SU-DHL-6 (cell line): ENCODE results near the gene ZMYND8.
"Not testable (repeated sequence)": the region's sequence is repeated elsewhere in the genome, so short reads cannot be mapped to it uniquely, and the experiment has no call there.

ENCODE experiments used
- H2AFZ ChIP-seq: fragments of 200-600 bp; sonication (generic); 2 replicates; pipeline ENCODE4 v1.6.1; 2014; ENCODE audit warnings: low read depth, mild to moderate bottlenecking, moderate library complexity, mixed read lengths, antibody characterized with exemption, low read length; ENCODE audit not compliant: severe bottlenecking
- H3F3A ChIP-seq: fragments of 200-600 bp; shearing (Covaris generic); 2 replicates; pipeline ENCODE4 v1.6.0; 2016; ENCODE audit warnings: antibody characterized with exemption, mild to moderate bottlenecking; ENCODE audit not compliant: insufficient read depth
- H3K27ac ChIP-seq: fragments of 200-600 bp; sonication (generic); 2 replicates; pipeline ENCODE4 v1.5.1; 2016; ENCODE audit warnings: low read depth, mild to moderate bottlenecking, low read length, moderate library complexity, mixed read lengths
- H3K27me3 ChIP-seq: fragments of 200-600 bp; sonication (generic), shearing (Covaris generic); 2 replicates; pipeline ENCODE4 v1.6.0; 2014; ENCODE audit warnings: mild to moderate bottlenecking, low read length
- H3K36me3 ChIP-seq: fragments of 200-600 bp; sonication (generic); 2 replicates; pipeline ENCODE4 v1.6.1; 2014; ENCODE audit warnings: mild to moderate bottlenecking, low read length, mixed read lengths
- H3K4me2 ChIP-seq: fragments of 300-600, 200-600 bp; shearing (Covaris generic), sonication (generic); 2 replicates; pipeline ENCODE4 v1.6.0; 2014; ENCODE audit warnings: low read length, low read depth, mild to moderate bottlenecking; ENCODE audit not compliant: poor library complexity, severe bottlenecking
- H3K4me3 ChIP-seq: fragments of 200-600 bp; sonication (generic); 2 replicates; pipeline ENCODE4 v1.5.1; 2014; ENCODE audit warnings: antibody characterized with exemption, low read length, mild to moderate bottlenecking, mixed read lengths; ENCODE audit not compliant: insufficient read depth, poor library complexity, severe bottlenecking
- H3K79me2 ChIP-seq: fragments of 200-600 bp; sonication (generic); 2 replicates; pipeline ENCODE4 v1.6.1; 2014; ENCODE audit warnings: mild to moderate bottlenecking, low read length, moderate library complexity; ENCODE audit not compliant: insufficient read depth
- H3K9ac ChIP-seq: fragments of 200-600 bp; sonication (generic); 2 replicates; pipeline ENCODE4 v1.7.0; 2014; ENCODE audit warnings: mild to moderate bottlenecking, low read length
- H3K9me2 ChIP-seq: fragments of 200-600 bp; sonication (generic); replicated peaks from 2 replicates; pipeline ENCODE4 v1.6.1; 2014; ENCODE audit warnings: low read length; ENCODE audit not compliant: insufficient read depth
- H3K9me3 ChIP-seq: fragments of 200-600 bp; sonication (generic); 2 replicates; pipeline ENCODE4 v1.6.1; 2014; ENCODE audit warnings: low read length, mixed read lengths; ENCODE audit not compliant: insufficient read depth
- H4K20me1 ChIP-seq: fragments of 200-600 bp; sonication (generic); 2 replicates; pipeline ENCODE4 v1.6.1; 2014; ENCODE audit warnings: low read depth, mild to moderate bottlenecking, antibody characterized with exemption, low read length, moderate library complexity, mixed read lengths
- EZH2phosphoT487 ChIP-seq: fragments of 200-600 bp; sonication (generic), shearing (Covaris generic); conservative IDR thresholded peaks from 2 replicates; pipeline ENCODE4 v1.6.1; 2018; ENCODE audit warnings: mild to moderate bottlenecking, antibody characterized with exemption, low read length, moderate library complexity, mixed read lengths
- TF ChIP-seq, protein P1 (sequence below): fragments of 200-600 bp; sonication (generic); IDR thresholded peaks from one replicate; pipeline ENCODE4 v1.5.1; 2017; ENCODE audit warnings: antibody characterized with exemption, mild to moderate bottlenecking, low read length, moderate library complexity; ENCODE audit not compliant: insufficient read depth, poor library complexity, severe bottlenecking

Gene ZMYND8

DNA sequence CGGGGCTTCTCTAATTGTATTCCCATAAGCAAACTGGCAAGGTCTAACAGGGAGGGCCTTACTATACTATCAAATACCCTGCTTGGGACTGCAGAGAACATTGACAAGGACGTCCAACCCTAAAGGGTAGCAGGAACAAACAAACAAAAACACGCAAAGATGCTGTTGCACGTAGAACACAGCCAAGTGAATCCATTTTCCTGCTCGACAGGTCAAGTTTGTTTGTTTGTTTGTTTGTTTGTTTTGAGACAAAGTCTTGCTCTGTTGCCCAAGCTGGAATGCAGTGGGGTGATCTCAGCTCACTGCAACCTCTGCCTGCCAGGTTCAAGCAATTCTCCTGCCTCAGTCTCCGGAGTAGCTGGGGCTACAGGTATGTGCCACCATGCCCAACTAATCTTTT lies 91.3 kb downstream of the ZMYND8 start:
- no peak overlapping the region for H3K4me2 ChIP-seq
- no peaks in the 10 kb centered on the region for H4K20me1 ChIP-seq
- TF ChIP-seq, protein P1, sequence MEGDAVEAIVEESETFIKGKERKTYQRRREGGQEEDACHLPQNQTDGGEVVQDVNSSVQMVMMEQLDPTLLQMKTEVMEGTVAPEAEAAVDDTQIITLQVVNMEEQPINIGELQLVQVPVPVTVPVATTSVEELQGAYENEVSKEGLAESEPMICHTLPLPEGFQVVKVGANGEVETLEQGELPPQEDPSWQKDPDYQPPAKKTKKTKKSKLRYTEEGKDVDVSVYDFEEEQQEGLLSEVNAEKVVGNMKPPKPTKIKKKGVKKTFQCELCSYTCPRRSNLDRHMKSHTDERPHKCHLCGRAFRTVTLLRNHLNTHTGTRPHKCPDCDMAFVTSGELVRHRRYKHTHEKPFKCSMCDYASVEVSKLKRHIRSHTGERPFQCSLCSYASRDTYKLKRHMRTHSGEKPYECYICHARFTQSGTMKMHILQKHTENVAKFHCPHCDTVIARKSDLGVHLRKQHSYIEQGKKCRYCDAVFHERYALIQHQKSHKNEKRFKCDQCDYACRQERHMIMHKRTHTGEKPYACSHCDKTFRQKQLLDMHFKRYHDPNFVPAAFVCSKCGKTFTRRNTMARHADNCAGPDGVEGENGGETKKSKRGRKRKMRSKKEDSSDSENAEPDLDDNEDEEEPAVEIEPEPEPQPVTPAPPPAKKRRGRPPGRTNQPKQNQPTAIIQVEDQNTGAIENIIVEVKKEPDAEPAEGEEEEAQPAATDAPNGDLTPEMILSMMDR = no peak
- no peak for TF ChIP-seq EZH2phosphoT487
- no peak overlapping the region for H3K9ac ChIP-seq
- peaks cover 73% of the 10 kb centered on the region for H3F3A ChIP-seq
- H3K9me3 ChIP-seq = no peaks in the 10 kb centered on the region
- H3K9me2 ChIP-seq = no peaks in the 10 kb centered on the region
- H3K27ac ChIP-seq = peak overlapping the region; percentile 96
- H3K4me3 ChIP-seq = no peak overlapping the region
- no peaks in the 10 kb centered on the region for H3K27me3 ChIP-seq
- no peak overlapping the region for H2AFZ ChIP-seq
- H3K79me2 ChIP-seq = peaks cover 42% of the 10 kb centered on the region
- H3K36me3 ChIP-seq = 0 out of 2 replicates have a peak, but pooled peaks cover 3% of the 10 kb centered on the region

DNA sequence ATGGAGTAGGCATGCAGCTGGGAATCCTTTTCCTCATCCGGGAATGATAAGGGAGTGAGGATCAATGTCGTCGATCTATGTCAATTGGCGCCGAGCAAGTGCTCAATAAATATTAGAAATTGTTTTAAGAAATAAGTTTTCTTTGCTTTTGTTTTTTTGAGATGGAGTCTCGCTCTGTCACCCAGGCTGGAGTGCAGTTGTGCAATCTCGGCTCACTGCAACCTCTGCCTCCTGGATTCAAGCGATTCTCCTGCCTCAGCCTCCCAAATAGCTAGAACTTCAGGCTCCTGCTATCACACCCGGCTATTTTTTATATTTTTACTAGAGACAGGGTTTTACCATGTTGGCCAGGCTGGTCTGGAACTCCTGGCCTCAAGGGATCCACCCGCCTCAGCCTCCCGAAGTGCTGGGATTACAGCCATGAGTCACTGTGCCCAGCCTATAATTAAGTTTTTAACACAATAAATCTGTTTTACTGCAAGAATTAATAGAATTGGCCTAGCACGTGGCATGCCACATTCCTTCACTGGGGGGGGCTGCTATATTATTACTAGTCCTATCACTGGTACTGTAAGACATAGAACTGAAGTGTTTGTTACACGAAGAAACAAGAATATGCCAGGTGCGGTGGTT lies 92.2 kb downstream of the ZMYND8 start:
- peak overlapping the region; percentile 67 for H3K9ac ChIP-seq
- H3K79me2 ChIP-seq = peaks cover 45% of the 10 kb centered on the region
- not testable (repeated sequence) for H3K36me3 ChIP-seq, H3K4me3 ChIP-seq, H3K9me3 ChIP-seq, H3K9me2 ChIP-seq, H3K27me3 ChIP-seq, H4K20me1 ChIP-seq, H2AFZ ChIP-seq
- peaks cover 65% of the 10 kb centered on the region for H3F3A ChIP-seq
- peak overlapping the region; percentile 74 for H3K4me2 ChIP-seq
- peak overlapping the region; percentile 96 for H3K27ac ChIP-seq

DNA sequence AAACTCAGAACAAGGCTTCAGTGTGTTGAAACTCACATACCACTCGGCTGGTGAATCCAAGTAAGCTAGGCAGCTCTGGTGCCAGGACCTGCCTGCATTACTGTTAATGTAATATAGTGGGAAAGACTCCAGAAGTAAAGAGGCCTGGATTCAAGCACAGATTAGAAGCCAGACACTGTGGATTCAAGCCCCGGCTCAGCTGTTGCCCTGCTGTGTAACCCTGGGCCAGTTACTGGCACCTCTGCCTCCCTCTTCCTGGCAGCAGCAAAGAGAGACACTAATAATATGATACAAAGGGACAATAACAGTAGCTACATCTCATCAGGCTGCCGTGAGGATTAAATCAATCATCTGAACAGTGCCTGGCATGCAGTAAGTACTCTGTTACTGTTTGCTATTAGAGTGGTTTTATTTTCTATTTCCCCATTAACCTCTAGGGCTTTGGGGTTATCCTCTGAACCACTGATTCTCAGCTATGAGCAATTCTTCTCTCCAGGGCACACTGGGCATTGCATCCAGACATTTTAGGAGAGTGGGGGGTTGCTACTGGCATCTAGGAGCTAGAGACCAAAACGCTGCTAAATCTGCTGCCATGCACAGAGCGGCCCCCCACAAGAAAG lies 92.9 kb downstream of the ZMYND8 start:
- Histone ChIP-seq H3K9ac (peak overlapping the region; percentile 67), H3K79me2 (peaks cover 52% of the 10 kb centered on the region), H3K27ac (peak overlapping the region; percentile 96), H3K4me3 (peak overlapping the region; percentile 1), H3K9me2 (no peaks in the 10 kb centered on the region), H3K4me2 (peak overlapping the region; percentile 74), H2AFZ (no peak overlapping the region), H3K36me3 (0 out of 2 replicates have a peak, but pooled peaks cover 3% of the 10 kb centered on the region), H3K27me3 (no peaks in the 10 kb centered on the region), H3K9me3 (no peaks in the 10 kb centered on the region), H4K20me1 (no peaks in the 10 kb centered on the region), H3F3A (peaks cover 59% of the 10 kb centered on the region)
- TF ChIP-seq EZH2phosphoT487 = no peak
- TF ChIP-seq, protein P1 = no peak

DNA sequence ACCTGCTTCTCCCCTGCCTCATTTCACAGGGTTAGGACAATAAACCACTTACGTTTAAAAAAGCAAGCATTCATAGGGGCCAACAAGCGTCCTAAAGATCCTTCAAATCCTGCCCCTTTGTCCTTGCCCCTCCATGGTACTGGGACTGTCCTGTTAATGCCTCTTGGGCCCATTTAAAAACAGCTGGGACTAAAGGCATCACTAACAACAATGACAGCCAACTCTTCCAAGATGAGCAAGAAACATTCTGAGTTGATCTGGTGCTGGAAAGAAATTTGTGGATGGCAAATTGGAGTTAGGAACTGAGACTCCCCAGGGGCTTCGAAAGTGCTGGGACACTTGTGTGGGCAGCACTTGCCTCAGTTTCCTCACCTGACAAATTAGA lies 93.4 kb downstream of the ZMYND8 start:
- TF ChIP-seq, protein P1 = no peak
- no peak for TF ChIP-seq EZH2phosphoT487
- Histone ChIP-seq H3K4me2 (peak overlapping the region; percentile 74), H3F3A (peaks cover 58% of the 10 kb centered on the region), H3K9ac (peak overlapping the region; percentile 67), H2AFZ (no peak overlapping the region), H3K9me2 (no peaks in the 10 kb centered on the region), H4K20me1 (no peaks in the 10 kb centered on the region), H3K27me3 (no peaks in the 10 kb centered on the region), H3K79me2 (peaks cover 56% of the 10 kb centered on the region), H3K36me3 (0 out of 2 replicates have a peak, but pooled peaks cover 3% of the 10 kb centered on the region), H3K4me3 (peak overlapping the region; percentile 1), H3K27ac (peak overlapping the region; percentile 96), H3K9me3 (no peaks in the 10 kb centered on the region)
